T-helper 2 cell treated with Interferon-gamma antibody and Interleukin-4, amounts not matched to agents 100 ng/mL and 5 ng/mL, for 36 hours (primary cell): ENCODE data around the gene CSNK1A1L. TPM values are rescaled to one million over a fixed set of nuclear protein-coding genes. Genes with fewer than 3 reads are reported as not detected.

Source experiments
- intact Hi-C: fragments of 100-400 bp; cut with micrococcal nuclease; formaldehyde crosslinking; loops from one replicate; pipeline ENCODE4 v1.15.1; 2023
- total RNA-seq: library from RNA; stranded (reverse); gene quantifications from 2 replicates; pipeline ENCODE4 v1.2.3, GENCODE V29; 2022

CSNK1A1L gene
- total RNA-seq, 1 donor from 2014 or later = not detected

- intact Hi-C loops = loop anchor here (10.0 kb wide), 1 partner anchor 1477 kb away; no protein-coding TSS in a partner anchor
These were observed 2.4 kb upstream of the CSNK1A1L start for GRCh38 chr13:37107868-37108267.

- intact Hi-C loops = loop anchor here (10.0 kb wide), 1 partner anchor 1477 kb away; no protein-coding TSS in a partner anchor
These were observed 2.0 kb upstream of the CSNK1A1L start for GRCh38 chr13:37107456-37107855.

GRCh38 chr13:37106642-37107041, 1.2 kb upstream of the CSNK1A1L start:
- intact Hi-C loops = loop anchor here (10.0 kb wide), 1 partner anchor 1478 kb away; no protein-coding TSS in a partner anchor

- intact Hi-C loops = loop anchor here (10.0 kb wide), 1 partner anchor 1482 kb away; no protein-coding TSS in a partner anchor
These were observed 2.6 kb downstream of the CSNK1A1L start for GRCh38 chr13:37102896-37103295.

- intact Hi-C loops = loop anchor here (10.0 kb wide), 1 partner anchor 1484 kb away; no protein-coding TSS in a partner anchor
These were observed 4.3 kb downstream of the CSNK1A1L start for GRCh38 chr13:37101201-37101600.

- intact Hi-C loops = loop anchor here (10.0 kb wide), 1 partner anchor 1484 kb away; no protein-coding TSS in a partner anchor
These were observed 4.7 kb downstream of the CSNK1A1L start for GRCh38 chr13:37100731-37101130.

GRCh38 chr13:37097076-37097475, 8.4 kb downstream of the CSNK1A1L start:
- intact Hi-C loops = no loop called here

- intact Hi-C loops = no loop called here
These were observed 10.6 kb downstream of the CSNK1A1L start for GRCh38 chr13:37094840-37095239.

- intact Hi-C loops = no loop called here
These were observed 11.4 kb downstream of the CSNK1A1L start for GRCh38 chr13:37094099-37094498.

- intact Hi-C loops = no loop called here
These were observed 13.6 kb downstream of the CSNK1A1L start for GRCh38 chr13:37091835-37092234.

GRCh38 chr13:37090912-37091311, 14.6 kb downstream of the CSNK1A1L start:
- intact Hi-C loops = no loop called here

- intact Hi-C loops = no loop called here
These were observed 16.0 kb downstream of the CSNK1A1L start for GRCh38 chr13:37089495-37089894.

- intact Hi-C loops = no loop called here
These were observed 18.0 kb downstream of the CSNK1A1L start for GRCh38 chr13:37087486-37087885.

- intact Hi-C loops = no loop called here
These were observed 19.9 kb downstream of the CSNK1A1L start for GRCh38 chr13:37085606-37086005.

GRCh38 chr13:37076818-37077217, 28.6 kb downstream of the CSNK1A1L start:
- intact Hi-C loops = no loop called here

- intact Hi-C loops = no loop called here
These were observed 30.3 kb downstream of the CSNK1A1L start for GRCh38 chr13:37075164-37075563.

GRCh38 chr13:37074703-37075102, 30.8 kb downstream of the CSNK1A1L start:
- intact Hi-C loops = loop anchor here (5.0 kb wide), 1 partner anchor 1508 kb away; no protein-coding TSS in a partner anchor

- intact Hi-C loops = loop anchor here (5.0 kb wide), 1 partner anchor 1510 kb away; no protein-coding TSS in a partner anchor
These were observed 33.4 kb downstream of the CSNK1A1L start for GRCh38 chr13:37072024-37072423.

GRCh38 chr13:37070956-37071355, 34.5 kb downstream of the CSNK1A1L start:
- intact Hi-C loops = loop anchor here (5.0 kb wide), 1 partner anchor 1511 kb away; no protein-coding TSS in a partner anchor

- intact Hi-C loops = loop anchor here (5.0 kb wide), 1 partner anchor 1512 kb away; no protein-coding TSS in a partner anchor
These were observed 35.2 kb downstream of the CSNK1A1L start for GRCh38 chr13:37070145-37070695.

GRCh38 chr13:37069597-37070103, 35.8 kb downstream of the CSNK1A1L start:
- intact Hi-C loops = loop anchor here (2.0 to 5.0 kb wide), 2 partner anchors 213 to 1513 kb away; no protein-coding TSS in a partner anchor

- intact Hi-C loops = loop anchor here (2.0 kb wide), 1 partner anchor 212 kb away; no protein-coding TSS in a partner anchor
These were observed 36.5 kb downstream of the CSNK1A1L start for GRCh38 chr13:37068962-37069361.
